ENCODE measurements around the gene EXOC7. TPM values are rescaled to one million over a fixed set of nuclear protein-coding genes. Genes with fewer than 3 reads are reported as not detected.

Gene EXOC7
- total and polyA plus RNA-seq, 2 of the 8 experiments (the other 6 are each of a cell fraction or from before 2014, with no cell fraction given), result 77.1 to 92.6 TPM

DNA sequence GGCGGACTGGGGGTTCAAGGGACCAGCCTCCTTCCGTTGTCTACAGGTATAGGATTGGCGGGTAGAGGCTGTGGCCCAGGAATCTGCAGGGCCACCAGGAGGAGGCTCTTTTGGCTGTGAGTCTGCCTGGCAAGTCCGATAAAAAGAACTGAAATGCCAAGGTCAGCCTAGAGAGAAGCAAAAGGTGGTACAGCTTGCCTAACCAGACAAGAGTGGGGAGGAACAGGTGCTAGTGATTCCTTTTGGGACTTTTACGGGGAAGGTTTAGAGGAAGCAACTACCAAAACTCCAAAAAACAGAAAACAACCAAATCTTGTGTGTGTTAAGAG is 70.8 kb downstream of the EXOC7 start:
- no peak overlapping the region for H4K5ac ChIP-seq (ENCODE audit: insufficient read length, low read depth, low read length)
- no peaks in the 10 kb centered on the region for H3K79me1 ChIP-seq (ENCODE audit: low read depth, low read length)
- no peak overlapping the region for H2AFZ ChIP-seq (ENCODE audit: low read length)
- no peak overlapping the region for H4K91ac ChIP-seq (replicated peaks; ENCODE audit: insufficient read length, low read length)
- H3K4me3 ChIP-seq (ENCODE audit: extremely low read depth in 1 of 4, insufficient read depth in 2 of 4, low read depth in 3 of 4, low read length in 4 of 4), result no peak overlapping the region
- no peak overlapping the region for H3K27ac ChIP-seq (ENCODE audit: low read depth, low read length)
- CTCF ChIA-PET (ENCODE audit: partially characterized antibody), result interaction anchor here (0.8 to 13.7 kb wide), 7 partner anchors 9 to 365 kb away, joined by 3 to 229 read pairs (median 6); partner anchors contain the start of gene CDK3
- WGBS, 2 experiments (ENCODE audit: extremely low coverage in 1 of 2, insufficient coverage in 1 of 2, insufficient read length in 1 of 2, insufficient replicate concordance in 2 of 2, low coverage in 1 of 2, low lambda C conversion rate in 2 of 2, missing lambda C conversion rate in 1 of 2), result 92% methylated on average over 5 of the region's 5 CpGs; no CpG with 5 or more reads in 1 of the 2 experiments
- no peak overlapping the region for H3K4me2 ChIP-seq (ENCODE audit: insufficient read depth in 1 of 2, low read depth in 2 of 2, low read length in 2 of 2)
- no peak overlapping the region for H2BK20ac ChIP-seq (ENCODE audit: low read length)
- H3K4me1 ChIP-seq (replicated peaks in 1 of 4; ENCODE audit: control insufficient read depth in 3 of 4, insufficient read depth in 4 of 4, low read length in 3 of 4), result peaks cover 0 to 17% (median 9%) of the 10 kb centered on the region in 4 experiments; a peak in 6 of 7 replicates
- no peaks in the 10 kb centered on the region for H3K36me3 ChIP-seq (ENCODE audit: control insufficient read depth in 2 of 4, insufficient read depth in 4 of 4, low read length in 3 of 4)
- H3K9me3 ChIP-seq (ENCODE audit: insufficient read depth in 2 of 2, low read depth in 1 of 2, low read length in 1 of 2), result no peaks in the 10 kb centered on the region
- TF ChIP-seq BRCA1 (IDR thresholded peaks at IDR 0.05; ENCODE audit: low read depth, low read length), result no peak
- no peak overlapping the region for H2BK12ac ChIP-seq (ENCODE audit: low read depth, low read length)
- FAIRE-seq, result no peak
- no peak overlapping the region for H2BK15ac ChIP-seq (ENCODE audit: low read length)
- H4K20me1 ChIP-seq (replicated peaks in 1 of 2; ENCODE audit: control insufficient read depth in 1 of 2, insufficient read depth in 2 of 2, low read length in 2 of 2), result peaks cover 0 to 1% of the 10 kb centered on the region in 2 experiments
- POLR2A ChIA-PET (ENCODE audit: partially characterized antibody), result interaction anchor here (0.6 to 3.0 kb wide), 4 partner anchors 47 to 461 kb away, joined by 3 to 9 read pairs (median 3); partner anchors contain the start of gene ZACN
- no peak overlapping the region for H3K23ac ChIP-seq (ENCODE audit: insufficient read length)
- no peak overlapping the region for H2BK5ac ChIP-seq (ENCODE audit: low read depth, low read length)
- no peak overlapping the region for H3K14ac ChIP-seq (ENCODE audit: insufficient read length)
- H4K8ac ChIP-seq (ENCODE audit: extremely low read depth, insufficient read depth, low read length), result no peak overlapping the region
- no peak overlapping the region for H3K56ac ChIP-seq (replicated peaks; ENCODE audit: insufficient read length, low read depth, low read length)
- no peaks in the 10 kb centered on the region for H3K23me2 ChIP-seq (ENCODE audit: low read depth, low read length)
- H3K9ac ChIP-seq (replicated peaks in 1 of 4; ENCODE audit: extremely low read depth in 1 of 4, low read depth in 3 of 4, low read length in 3 of 4), result no peak overlapping the region
- H2BK120ac ChIP-seq (replicated peaks; ENCODE audit: low read depth, low read length), result no peak overlapping the region
- H3K18ac ChIP-seq (ENCODE audit: extremely low read depth, low read length), result no peak overlapping the region
- H3K79me2 ChIP-seq (ENCODE audit: control insufficient read depth in 1 of 2, insufficient read depth in 2 of 2, low read length in 2 of 2), result no peaks in the 10 kb centered on the region
- no peak overlapping the region for H3K4ac ChIP-seq (replicated peaks; ENCODE audit: insufficient read length, low read depth, low read length)
- H2AK5ac ChIP-seq (ENCODE audit: low read depth, low read length), result no peak overlapping the region
- no peaks in the 10 kb centered on the region for H3K27me3 ChIP-seq (replicated peaks in 1 of 4; ENCODE audit: control insufficient read depth in 3 of 4, extremely low read depth in 1 of 4, insufficient read depth in 3 of 4, low read length in 3 of 4)
- DNase-seq (ENCODE audit: low read depth in 1 of 2, low spot score in 2 of 2), result no peak

Data from H1 (cell line).